MM.1S (cell line): ENCODE data around the gene FTHL17.

Experiments
- DNase-seq: peaks from one replicate; pipeline ENCODE4 v3.0.0-alpha.2; 2015
- H2AFZ ChIP-seq: fragments of 300-600 bp; sonication (generic); 2 replicates; pipeline ENCODE4 v1.6.0; 2016; ENCODE audit warnings: antibody characterized with exemption, low read length
- H3F3A ChIP-seq: fragments of 300-600 bp; sonication (generic); 2 replicates; pipeline ENCODE4 v1.6.1; 2016; ENCODE audit warnings: mild to moderate bottlenecking, antibody characterized with exemption, low read length, moderate library complexity, mixed read lengths; ENCODE audit not compliant: insufficient read depth
- H3K27ac ChIP-seq: fragments of 300-600 bp; sonication (generic); 2 replicates; pipeline ENCODE4 v1.5.1; 2016; ENCODE audit warnings: mild to moderate bottlenecking, low read length
- H3K27me3 ChIP-seq: fragments of 300-600 bp; sonication (generic); replicated peaks from 2 replicates; pipeline ENCODE4 v1.6.0; 2016; ENCODE audit warnings: low read length; ENCODE audit not compliant: insufficient read depth
- H3K36me3 ChIP-seq: fragments of 300-600 bp; sonication (generic); replicated peaks from 2 replicates; pipeline ENCODE4 v1.6.1; 2016; ENCODE audit warnings: mild to moderate bottlenecking, low read length, mixed read lengths; ENCODE audit not compliant: insufficient read depth
- H3K4me1 ChIP-seq: fragments of 300-600 bp; sonication (generic); 2 replicates; pipeline ENCODE4 v1.6.1; 2016; ENCODE audit warnings: low read length, mixed read lengths
- H3K4me2 ChIP-seq: fragments of 300-600 bp; sonication (generic); 2 replicates; pipeline ENCODE4 v1.6.0; 2016; ENCODE audit warnings: low read depth, low read length
- H3K4me3 ChIP-seq: fragments of 300-600 bp; sonication (generic); 2 replicates; pipeline ENCODE4 v1.5.1; 2016; ENCODE audit warnings: low read length, mixed read lengths
- H3K79me2 ChIP-seq: fragments of 300-600 bp; sonication (generic); 2 replicates; pipeline ENCODE4 v1.6.1; 2016; ENCODE audit warnings: mixed run types, low read length, mixed read lengths
- H3K9ac ChIP-seq: fragments of 300-600 bp; sonication (generic); 2 replicates; pipeline ENCODE4 v1.6.1; 2016; ENCODE audit warnings: low read length, mixed read lengths
- H3K9me2 ChIP-seq: fragments of 300-600 bp; sonication (generic); replicated peaks from 2 replicates; pipeline ENCODE4 v1.6.1; 2016; ENCODE audit warnings: mild to moderate bottlenecking, low read length, mixed read lengths; ENCODE audit not compliant: insufficient read depth
- H3K9me3 ChIP-seq: fragments of 300-600 bp; sonication (generic); replicated peaks from 2 replicates; pipeline ENCODE4 v1.6.1; 2016; ENCODE audit warnings: mild to moderate bottlenecking, low read length, mixed read lengths; ENCODE audit not compliant: insufficient read depth
- H4K20me1 ChIP-seq: fragments of 300-600 bp; sonication (generic); 2 replicates; pipeline ENCODE4 v1.6.1; 2016; ENCODE audit warnings: mild to moderate bottlenecking, low read length, moderate library complexity, mixed read lengths; ENCODE audit not compliant: insufficient read depth
- CTCF ChIP-seq: fragments of 300-600 bp; sonication (generic); IDR thresholded peaks from 2 replicates; pipeline ENCODE4 v1.5.1; 2016; ENCODE audit warnings: antibody characterized with exemption, low read length, mixed read lengths
- EZH2 ChIP-seq: fragments of 300-600 bp; sonication (generic); optimal IDR thresholded peaks from 2 replicates; pipeline ENCODE3; 2017; ENCODE audit warnings: low read depth, mild to moderate bottlenecking, antibody characterized with exemption, low read length, mixed read lengths
- EZH2phosphoT487 ChIP-seq: fragments of 300-600 bp; sonication (generic); IDR thresholded peaks from 2 replicates; pipeline ENCODE4 v1.6.1; 2018; ENCODE audit warnings: antibody characterized with exemption, low read length

FTHL17 gene

GRCh38 chrX:31070057-31070468, 1.8 kb downstream of the FTHL17 start:
- no peaks in the 10 kb centered on the region for H3F3A ChIP-seq
- no peaks in the 10 kb centered on the region for H3K36me3 ChIP-seq
- no peak overlapping the region for H3K9ac ChIP-seq
- H3K4me3 ChIP-seq = no peak overlapping the region
- no peak overlapping the region; the same call in 1 of the 2 replicates for H3K27ac ChIP-seq
- H3K27me3 ChIP-seq = no peaks in the 10 kb centered on the region
- H3K79me2 ChIP-seq = no peaks in the 10 kb centered on the region
- no peak overlapping the region for H3K4me2 ChIP-seq
- H3K9me3 ChIP-seq = no peaks in the 10 kb centered on the region
- H4K20me1 ChIP-seq = no peaks in the 10 kb centered on the region
- H2AFZ ChIP-seq = no peak overlapping the region
- no peaks in the 10 kb centered on the region for H3K4me1 ChIP-seq
- peak; percentile 76 for DNase-seq
- no peak for TF ChIP-seq CTCF
- no peak for TF ChIP-seq EZH2
- no peak for TF ChIP-seq EZH2phosphoT487
- H3K9me2 ChIP-seq = no peaks in the 10 kb centered on the region

DNA sequence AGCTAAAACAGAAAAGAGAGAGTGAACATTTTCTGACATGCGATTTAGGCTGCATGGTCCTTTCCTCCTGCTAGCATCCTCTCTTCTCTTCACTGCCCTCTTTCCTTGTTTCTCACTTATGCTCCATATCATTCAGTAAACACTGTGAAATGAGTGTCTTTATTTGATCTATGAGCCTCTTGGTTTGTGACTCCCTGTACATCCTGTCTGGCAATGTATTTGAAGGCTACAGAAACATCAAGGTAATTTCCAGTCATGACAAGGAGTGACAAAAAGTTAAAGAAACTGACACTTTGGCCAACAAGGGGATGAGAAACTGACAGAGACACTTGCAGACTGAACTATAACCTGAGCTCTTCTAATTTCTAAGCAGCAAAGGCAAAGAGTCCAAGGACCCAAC, 8.7 kb downstream of the FTHL17 start:
- H3K27me3 ChIP-seq = no peaks in the 10 kb centered on the region
- no peak for TF ChIP-seq CTCF
- TF ChIP-seq EZH2phosphoT487 = no peak
- no peak for TF ChIP-seq EZH2

DNA sequence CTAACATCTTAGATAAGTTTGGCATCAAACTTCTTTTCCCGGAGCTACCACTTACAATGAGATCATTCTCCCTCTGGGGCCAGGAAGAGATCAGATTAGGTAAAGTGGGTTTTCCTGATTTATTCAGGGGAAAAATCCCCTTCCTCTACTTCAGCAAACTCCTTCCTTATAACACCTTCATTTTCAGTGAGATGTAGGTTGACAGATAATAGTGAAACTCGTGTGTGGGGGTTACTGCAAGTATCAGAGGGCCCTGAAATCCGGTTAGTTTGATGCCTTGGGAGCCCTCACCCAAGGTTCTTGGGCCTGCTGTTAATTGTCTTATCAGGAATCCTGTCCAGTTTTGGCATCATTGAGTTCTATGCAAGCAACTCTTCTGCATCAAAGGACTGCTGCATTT, 10.8 kb downstream of the FTHL17 start:
- no peak overlapping the region for H3K9ac ChIP-seq
- no peak overlapping the region for H3K4me3 ChIP-seq
- no peaks in the 10 kb centered on the region for H3K4me1 ChIP-seq
- no peak for DNase-seq
- no peak overlapping the region for H2AFZ ChIP-seq
- H3K9me2 ChIP-seq = no peaks in the 10 kb centered on the region
- H3K79me2 ChIP-seq = no peaks in the 10 kb centered on the region
- no peaks in the 10 kb centered on the region for H3K9me3 ChIP-seq
- no peaks in the 10 kb centered on the region for H3F3A ChIP-seq
- H3K27me3 ChIP-seq = no peaks in the 10 kb centered on the region
- TF ChIP-seq EZH2phosphoT487 (no peak), CTCF (no peak), EZH2 (no peak)
- H3K36me3 ChIP-seq = no peaks in the 10 kb centered on the region
- H4K20me1 ChIP-seq = no peaks in the 10 kb centered on the region
- no peak overlapping the region for H3K27ac ChIP-seq
- H3K4me2 ChIP-seq = no peak overlapping the region

More for the DNA sequence above, 8.7 kb downstream of the FTHL17 start:
- H3K79me2 ChIP-seq = no peaks in the 10 kb centered on the region
- no peak overlapping the region for H3K9ac ChIP-seq
- no peaks in the 10 kb centered on the region for H3F3A ChIP-seq
- no peaks in the 10 kb centered on the region for H3K9me2 ChIP-seq
- no peak overlapping the region for H2AFZ ChIP-seq
- H3K4me3 ChIP-seq = no peak overlapping the region
- no peaks in the 10 kb centered on the region for H4K20me1 ChIP-seq
- H3K27ac ChIP-seq = no peak overlapping the region
- no peaks in the 10 kb centered on the region for H3K9me3 ChIP-seq
- no peak for DNase-seq
- no peaks in the 10 kb centered on the region for H3K36me3 ChIP-seq
- no peaks in the 10 kb centered on the region for H3K4me1 ChIP-seq
- no peak overlapping the region for H3K4me2 ChIP-seq

GRCh38 chrX:31060016-31060415, 11.8 kb downstream of the FTHL17 start:
- Histone ChIP-seq H3K9me2 (no peaks in the 10 kb centered on the region), H4K20me1 (no peaks in the 10 kb centered on the region), H3K36me3 (no peaks in the 10 kb centered on the region), H3K9ac (no peak overlapping the region), H3K27me3 (no peaks in the 10 kb centered on the region), H3F3A (no peaks in the 10 kb centered on the region), H3K4me3 (no peak overlapping the region), H3K4me2 (no peak overlapping the region), H3K79me2 (no peaks in the 10 kb centered on the region), H3K9me3 (no peaks in the 10 kb centered on the region), H2AFZ (no peak overlapping the region), H3K27ac (no peak overlapping the region), H3K4me1 (no peaks in the 10 kb centered on the region)
- TF ChIP-seq EZH2 = no peak
- no peak for TF ChIP-seq CTCF
- TF ChIP-seq EZH2phosphoT487 = no peak
- DNase-seq = no peak
